ENCODE results near the gene BABAM2.

The BABAM2 gene

DNA sequence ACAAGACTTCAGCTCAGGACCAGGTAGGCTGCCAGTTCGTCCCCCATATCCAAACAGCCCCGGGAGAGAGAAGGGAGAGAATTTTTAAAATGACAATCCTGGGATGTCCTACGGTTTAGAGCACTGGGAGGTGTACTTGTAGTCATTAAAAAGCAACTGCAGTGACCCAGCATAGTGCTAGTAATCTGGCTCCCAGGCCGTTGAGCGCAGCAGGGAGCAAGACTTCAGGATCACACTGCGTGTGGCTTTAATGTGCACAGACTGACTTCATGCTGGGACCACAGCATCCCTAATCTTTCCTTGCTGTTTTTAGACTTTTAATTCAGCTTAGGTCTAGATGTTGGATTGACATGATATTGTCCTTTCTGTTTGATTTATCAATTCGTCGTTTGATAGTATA is 282.8 kb downstream of the BABAM2 start:
- no peak for DNase-seq

- DNase-seq: no peak
These were observed 283.7 kb downstream of the BABAM2 start for GRCh38 chr2:28174211-28174610.

DNA sequence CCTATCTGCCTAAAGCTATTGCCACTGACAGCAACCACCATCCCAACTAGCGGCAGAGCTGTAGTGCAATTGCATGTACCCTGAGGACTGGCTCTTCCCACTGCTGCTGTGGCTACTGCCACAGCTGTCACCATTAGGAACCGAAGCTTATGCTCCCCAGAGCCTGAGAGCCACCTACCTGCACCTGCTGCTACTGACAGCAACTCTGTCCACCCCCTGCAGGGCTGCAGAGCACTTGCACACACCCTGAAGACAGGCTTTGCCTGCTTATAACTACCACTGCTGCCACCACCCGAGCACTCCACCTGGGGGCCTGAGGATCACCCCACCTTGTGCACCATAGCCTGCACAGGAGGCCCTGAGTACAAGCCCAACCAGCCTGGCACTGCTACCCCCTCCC is 284.5 kb downstream of the BABAM2 start:
- no peak for DNase-seq

GRCh38 chr2:28178946-28179345 is 288.4 kb downstream of the BABAM2 start:
- DNase-seq: no peak

- no peak for DNase-seq
These were observed 291.3 kb downstream of the BABAM2 start for GRCh38 chr2:28181801-28182200.

- DNase-seq: no peak
These were observed 291.8 kb downstream of the BABAM2 start for GRCh38 chr2:28182348-28182747.

- no peak for DNase-seq
These were observed 294.6 kb downstream of the BABAM2 start for GRCh38 chr2:28185153-28185552.

- DNase-seq: no peak
These were observed 295.4 kb downstream of the BABAM2 start for GRCh38 chr2:28185891-28186290.

DNA sequence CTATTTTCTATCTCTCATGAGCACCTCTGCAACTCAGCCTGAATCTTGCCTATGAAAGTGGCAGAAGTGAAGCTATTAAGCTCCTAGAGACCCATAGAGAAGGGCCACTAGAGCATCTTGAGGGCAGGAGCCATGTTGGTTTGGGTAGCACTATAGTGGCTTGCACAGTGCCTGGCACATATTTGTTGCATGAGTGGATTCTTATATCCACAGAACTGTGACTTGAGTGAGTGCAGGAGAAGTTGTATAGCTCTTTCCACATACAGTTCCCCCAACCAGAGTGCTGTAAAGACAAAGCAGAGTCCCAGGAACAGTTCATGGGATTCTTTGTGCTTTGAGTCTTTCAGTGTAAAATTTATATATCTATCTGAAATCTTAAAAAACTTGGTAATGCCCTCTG is 296.7 kb downstream of the BABAM2 start:
- DNase-seq: no peak

DNA sequence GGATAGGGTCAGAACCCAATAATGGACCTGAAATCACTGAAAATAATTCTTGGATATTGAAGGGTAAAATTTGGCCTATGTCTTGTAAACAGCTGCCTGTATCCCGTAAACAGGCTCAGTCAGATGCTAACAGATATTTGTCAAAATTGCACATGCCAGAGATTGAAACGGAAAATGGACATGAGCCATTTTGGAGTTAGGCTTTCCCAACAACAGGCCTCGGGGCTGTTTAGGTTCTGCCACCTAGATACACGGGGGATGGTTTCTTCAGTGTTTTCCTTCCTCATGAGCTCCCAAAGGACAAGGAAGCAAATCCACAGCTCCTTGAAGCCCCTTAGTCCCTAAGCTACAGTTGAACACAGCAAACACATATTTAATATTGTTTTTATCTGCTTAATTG is 297.9 kb downstream of the BABAM2 start:
- DNase-seq: no peak

- DNase-seq: no peak
These were observed 303.3 kb downstream of the BABAM2 start for GRCh38 chr2:28193630-28194403.

GRCh38 chr2:28199995-28200679 is 309.6 kb downstream of the BABAM2 start:
- DNase-seq: no peak

DNA sequence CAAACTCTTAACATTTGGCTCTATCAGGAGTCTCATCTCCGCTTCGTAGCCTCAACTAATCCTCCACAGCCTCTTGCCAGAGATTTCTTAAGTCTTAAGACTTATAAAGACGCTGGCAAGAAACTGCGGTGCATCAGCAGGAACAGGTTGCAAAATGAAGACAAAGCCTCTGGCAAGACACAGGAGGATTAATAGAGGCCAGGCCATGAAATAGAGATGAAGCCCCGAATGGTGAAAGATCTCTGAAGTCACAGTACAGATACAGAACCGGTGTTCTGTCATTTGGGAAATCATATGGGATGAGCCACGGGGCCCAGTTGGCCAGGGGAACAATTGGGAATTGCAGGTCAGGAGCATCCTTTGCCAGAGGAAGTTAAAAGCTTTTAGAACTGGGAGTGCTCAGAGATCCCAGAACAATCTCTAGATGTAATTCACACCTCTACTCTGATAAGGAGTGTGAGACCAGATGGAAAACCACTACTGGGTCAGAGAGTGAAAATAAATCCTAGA is 311.2 kb downstream of the BABAM2 start:
- DNase-seq: no peak

DNA sequence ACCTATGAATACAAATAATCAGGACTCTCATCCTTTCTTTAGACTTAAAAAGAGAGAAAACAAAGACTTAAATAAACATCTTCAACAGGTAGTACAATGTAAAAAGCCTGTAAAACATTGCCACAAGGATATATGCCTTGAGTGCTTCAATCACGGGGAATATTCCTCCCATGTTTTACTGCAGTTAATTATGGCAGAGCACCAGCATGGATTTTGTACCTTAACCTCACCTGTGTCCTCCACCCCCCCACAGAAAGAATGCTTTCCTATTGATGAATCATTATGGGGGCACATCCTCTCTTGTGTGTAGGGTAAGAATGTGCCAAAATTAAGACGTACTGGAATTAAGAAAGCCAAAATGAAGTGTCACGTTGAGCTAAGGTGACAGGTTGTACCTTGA is 312.2 kb downstream of the BABAM2 start:
- no peak for DNase-seq

- DNase-seq: peak; percentile 43
These were observed 316.2 kb downstream of the BABAM2 start for GRCh38 chr2:28206762-28207161.

- no peak for DNase-seq
These were observed 318.7 kb downstream of the BABAM2 start for GRCh38 chr2:28209261-28209691.

- DNase-seq: no peak
These were observed 319.3 kb downstream of the BABAM2 start for GRCh38 chr2:28209864-28210263.

- no peak for DNase-seq
These were observed 320.0 kb downstream of the BABAM2 start for GRCh38 chr2:28210535-28210934.

GRCh38 chr2:28216331-28216730 is 325.8 kb downstream of the BABAM2 start:
- DNase-seq: peak; percentile 8

DNA sequence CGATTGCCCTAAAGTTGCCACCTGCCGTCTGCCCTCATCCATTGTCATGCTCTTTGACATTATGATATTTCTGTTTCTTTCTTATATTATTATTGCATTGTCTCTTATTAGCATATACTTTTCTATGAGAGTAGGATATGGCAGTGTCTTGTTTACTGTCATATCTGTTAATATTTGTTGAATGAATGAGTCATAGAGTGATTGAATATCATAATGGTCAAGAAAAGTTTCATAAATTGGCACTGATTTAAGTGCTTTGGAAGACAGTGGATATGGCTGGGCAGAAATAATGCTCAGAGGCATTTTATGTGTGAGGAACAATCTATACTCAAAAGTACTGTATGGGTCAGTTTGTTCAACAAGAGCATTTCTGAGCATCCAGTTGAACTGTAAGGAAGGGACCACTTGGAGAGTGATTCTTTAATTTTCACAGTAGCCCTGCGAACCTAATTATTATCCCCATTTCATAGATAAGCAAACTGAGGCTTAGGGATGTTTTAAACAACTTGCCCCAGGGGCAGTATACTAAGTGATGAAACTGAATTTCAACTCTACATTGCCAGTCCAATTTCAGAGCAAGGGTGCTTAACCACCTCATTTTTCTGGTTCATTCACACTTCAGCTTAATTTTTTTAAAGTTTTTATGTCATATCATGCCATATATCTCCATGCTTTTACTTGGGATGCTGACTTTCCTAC is 326.7 kb downstream of the BABAM2 start:
- DNase-seq: no peak

DNA sequence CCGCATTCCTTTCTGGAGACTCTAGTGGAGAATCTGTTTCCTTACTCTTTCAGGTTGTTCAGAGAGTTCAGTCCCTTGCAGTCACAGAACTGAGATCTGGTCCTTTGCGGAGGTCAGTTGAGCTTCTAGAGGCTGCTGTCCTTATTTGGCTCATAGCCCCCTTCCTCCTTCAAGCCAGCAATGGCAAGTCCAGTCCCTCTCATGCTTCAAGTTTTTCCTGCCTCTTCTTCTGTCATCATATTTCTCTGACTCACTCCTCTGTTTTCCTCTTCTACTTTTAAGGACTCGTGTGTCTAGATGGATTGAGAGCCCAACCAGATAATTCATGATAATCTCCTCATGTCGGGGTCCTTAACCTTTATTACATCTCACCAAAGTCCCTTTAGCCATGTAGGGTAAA is 328.6 kb downstream of the BABAM2 start:
- no peak for DNase-seq

DNA sequence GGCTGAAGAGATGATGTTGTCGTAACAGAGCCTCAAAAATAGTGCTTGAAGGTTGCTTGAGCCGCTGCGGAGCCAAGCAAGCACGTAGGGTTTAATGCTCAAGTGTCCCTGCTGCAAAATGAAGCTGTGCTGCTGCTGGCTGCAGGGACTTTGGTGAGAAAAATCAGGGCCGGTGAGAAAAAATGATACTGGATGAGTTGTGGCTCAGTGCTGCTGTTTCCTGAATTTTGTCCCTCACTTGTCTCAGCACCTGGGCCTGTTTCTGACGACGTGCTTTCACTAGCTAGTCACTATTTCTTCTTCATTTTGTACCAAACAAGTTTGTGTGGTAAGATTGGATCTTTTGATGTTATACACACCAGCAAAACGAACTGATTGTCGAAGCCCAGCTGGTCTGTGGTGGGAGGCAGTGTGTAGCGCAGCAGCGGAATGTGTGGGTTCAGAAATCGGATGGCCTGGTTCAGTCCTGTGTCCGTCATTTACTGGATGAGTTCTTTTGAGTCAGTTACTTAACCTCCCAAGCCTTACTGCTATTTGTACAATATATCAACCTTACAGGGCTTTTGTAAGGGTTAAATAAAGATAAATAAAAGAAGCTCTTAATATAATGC is 329.3 kb downstream of the BABAM2 start:
- DNase-seq: no peak
